ENCODE results near the gene DEPDC7.
A peak's percentile ranks its signal among the peaks of the same experiment; 100 is the strongest.

Gene DEPDC7

DNA sequence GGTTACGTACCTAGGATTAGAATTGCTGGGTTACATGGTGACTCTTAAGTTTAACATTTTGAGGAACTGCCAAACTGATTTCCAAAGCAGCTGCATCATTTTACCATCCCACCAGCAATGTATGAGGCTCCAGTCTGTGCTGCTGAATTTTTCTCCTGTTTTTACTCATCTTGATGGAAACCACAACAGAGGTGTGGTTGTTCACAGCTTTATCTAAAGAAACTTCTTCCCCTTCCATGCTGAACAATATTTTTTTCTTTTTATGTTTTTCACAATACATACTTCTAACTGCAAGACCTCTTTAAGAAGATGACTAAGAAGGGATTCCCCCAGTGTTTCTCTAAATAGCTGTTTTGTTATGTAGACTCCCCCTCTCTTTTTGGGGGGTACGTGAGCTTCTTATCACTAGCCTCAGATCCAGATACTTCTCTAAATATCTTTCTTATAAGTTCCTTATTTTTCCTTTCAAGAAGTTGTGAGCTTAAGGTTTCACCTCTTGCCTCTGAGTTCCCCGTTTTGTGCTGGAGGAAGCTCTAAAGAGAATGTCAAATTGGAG lies 47.7 kb downstream of the DEPDC7 start:
- no peak for DNase-seq

GRCh38 chr11:33064033-33064825 lies 48.6 kb downstream of the DEPDC7 start:
- DNase-seq: no peak

- DNase-seq: no peak
These were observed 49.2 kb downstream of the DEPDC7 start for GRCh38 chr11:33064866-33065265.

GRCh38 chr11:33065445-33066178 lies 49.9 kb downstream of the DEPDC7 start:
- peak; percentile 35 for DNase-seq

DNA sequence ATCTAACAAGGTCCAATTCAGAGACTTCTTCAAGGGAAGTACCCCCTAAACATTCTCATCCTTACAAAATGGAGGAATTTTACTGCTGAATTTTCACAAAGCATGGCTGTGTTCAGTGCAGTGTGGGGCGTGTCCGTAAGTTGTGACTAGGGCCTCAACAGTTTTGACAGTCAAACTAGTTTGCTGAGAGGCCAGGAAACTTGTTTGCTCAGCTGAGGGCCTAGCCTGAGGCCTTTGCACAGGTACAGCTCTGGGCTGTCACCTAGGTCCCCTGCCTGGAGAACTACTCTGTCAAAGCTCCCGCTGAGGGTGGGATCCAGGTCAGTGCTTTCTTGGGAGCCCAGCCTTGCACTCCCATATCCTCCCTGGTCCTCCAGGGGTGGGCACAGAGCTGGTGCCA lies 51.6 kb downstream of the DEPDC7 start:
- DNase-seq: no peak

DNA sequence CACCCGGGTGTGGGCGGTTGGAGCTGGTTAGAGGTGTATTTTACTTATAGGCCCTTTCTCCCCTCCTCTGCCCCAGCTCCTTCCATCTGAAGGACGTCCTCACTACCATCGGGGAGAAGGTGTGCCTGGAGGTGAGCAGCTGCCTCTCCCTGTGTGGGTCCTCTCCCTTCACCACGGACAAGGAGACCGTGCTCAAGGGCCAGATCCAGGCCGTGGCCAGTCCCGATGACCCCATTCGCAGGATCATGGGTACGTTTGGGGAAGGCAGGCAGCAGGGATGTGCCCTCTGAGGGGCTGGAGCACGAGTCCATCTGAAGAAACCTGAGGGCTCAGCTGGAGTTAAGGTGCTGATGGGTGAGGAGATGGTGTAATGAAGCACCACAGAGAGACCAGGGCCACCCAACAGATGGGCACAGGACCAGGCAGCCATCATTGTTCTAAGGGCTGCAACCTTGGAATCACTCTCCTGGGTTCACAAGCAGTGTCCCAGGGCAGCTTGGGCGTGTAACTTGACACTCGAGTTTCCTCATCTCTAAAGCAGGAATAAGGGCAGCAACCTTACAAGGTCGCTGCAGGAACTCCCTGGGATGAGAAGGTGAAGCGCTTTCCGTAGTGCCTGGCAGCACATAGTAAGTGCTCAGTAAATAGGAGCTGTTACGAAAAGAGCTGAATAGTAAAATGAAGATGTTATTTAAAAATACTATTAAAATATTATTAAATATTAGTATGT lies 53.1 kb downstream of the DEPDC7 start:
- no peak for DNase-seq

GRCh38 chr11:33072465-33072864 lies 56.8 kb downstream of the DEPDC7 start:
- no peak for DNase-seq

Data from NCI-H226 (cell line).